H9 (cell line): ENCODE measurements around the gene GPC6. TPM values are rescaled to one million over a fixed set of nuclear protein-coding genes. Genes with fewer than 3 reads are reported as not detected.

ENCODE experiments used
- DNase-seq: peaks from one replicate; pipeline ENCODE4 v3.0.0-alpha.2; 2017
- H2AFZ ChIP-seq: one replicate; pipeline ENCODE4 v1.6.1; 2013; ENCODE audit warnings: mild to moderate bottlenecking, low read length, control low read depth, moderate library complexity
- H2AK5ac ChIP-seq: 2 replicates; pipeline ENCODE4 v1.6.1; 2013; ENCODE audit warnings: low read length, control low read depth, mixed read lengths; ENCODE audit not compliant: insufficient read length
- H2BK120ac ChIP-seq: one replicate; pipeline ENCODE4 v1.6.1; 2013; ENCODE audit warnings: low read depth, mild to moderate bottlenecking, low read length, control low read depth, inconsistent platforms; ENCODE audit not compliant: poor library complexity, severe bottlenecking
- H2BK12ac ChIP-seq: 2 replicates; pipeline ENCODE4 v1.6.1; 2013; ENCODE audit warnings: low read length, control low read depth, mixed read lengths, low read depth; ENCODE audit not compliant: insufficient read length
- H2BK15ac ChIP-seq: 2 replicates; pipeline ENCODE4 v1.6.1; 2013; ENCODE audit warnings: low read depth, low read length, control low read depth
- H2BK20ac ChIP-seq: one replicate; pipeline ENCODE4 v1.6.1; 2013; ENCODE audit warnings: low read depth, mild to moderate bottlenecking, low read length, control low read depth, inconsistent platforms; ENCODE audit not compliant: poor library complexity, severe bottlenecking
- H2BK5ac ChIP-seq: 2 replicates; pipeline ENCODE4 v1.6.1; 2013; ENCODE audit warnings: low read length, control low read depth, mixed read lengths; ENCODE audit not compliant: insufficient read length
- H3K14ac ChIP-seq: 2 replicates; pipeline ENCODE4 v1.6.1; 2013; ENCODE audit warnings: low read length, control low read depth; ENCODE audit not compliant: insufficient read depth
- H3K18ac ChIP-seq: 2 replicates; pipeline ENCODE4 v1.6.1; 2013; ENCODE audit warnings: low read depth, mild to moderate bottlenecking, mixed read lengths, low read length, control low read depth; ENCODE audit not compliant: insufficient read length
- H3K23ac ChIP-seq: 2 replicates; pipeline ENCODE4 v1.6.1; 2013; ENCODE audit warnings: low read length, control low read depth, mixed read lengths, low read depth; ENCODE audit not compliant: insufficient read length
- H3K23me2 ChIP-seq: 2 replicates; pipeline ENCODE4 v1.6.1; 2013; ENCODE audit warnings: low read depth, mild to moderate bottlenecking, mixed read lengths, low read length, control low read depth; ENCODE audit not compliant: insufficient read length, poor library complexity, severe bottlenecking
- H3K27ac ChIP-seq: 2 replicates; pipeline ENCODE4 v1.5.1; 2013; ENCODE audit warnings: low read length, control low read depth, mixed read lengths, low read depth; ENCODE audit not compliant: insufficient read length
- H3K27me3 ChIP-seq: 2 replicates; pipeline ENCODE4 v1.6.1; 2013; ENCODE audit warnings: low read length, control low read depth, inconsistent platforms; ENCODE audit not compliant: insufficient read depth
- H3K4ac ChIP-seq: 2 replicates; pipeline ENCODE4 v1.6.1; 2013; ENCODE audit warnings: low read depth, mild to moderate bottlenecking, control low read depth, inconsistent platforms, low read length, moderate library complexity
- H3K4me1 ChIP-seq: 2 replicates; pipeline ENCODE4 v1.6.1; 2013; ENCODE audit warnings: low read length, control low read depth, inconsistent platforms; ENCODE audit not compliant: insufficient read depth
- H3K4me2 ChIP-seq: 2 replicates; pipeline ENCODE4 v1.6.1; 2013; ENCODE audit warnings: low read length, control low read depth, mixed read lengths; ENCODE audit not compliant: insufficient read length, insufficient read depth
- H3K56ac ChIP-seq: 2 replicates; pipeline ENCODE4 v1.6.1; 2013; ENCODE audit warnings: low read depth, mild to moderate bottlenecking, mixed read lengths, low read length, control low read depth; ENCODE audit not compliant: insufficient read length
- H3K79me1 ChIP-seq: 2 replicates; pipeline ENCODE4 v1.6.1; 2013; ENCODE audit warnings: low read depth, mild to moderate bottlenecking, moderate library complexity, low read length, control low read depth, inconsistent platforms; ENCODE audit not compliant: insufficient read depth, poor library complexity, severe bottlenecking
- H3K79me2 ChIP-seq: 2 replicates; pipeline ENCODE4 v1.6.1; 2013; ENCODE audit warnings: low read length, control low read depth, inconsistent platforms; ENCODE audit not compliant: insufficient read depth
- H3K9ac ChIP-seq: 2 replicates; pipeline ENCODE4 v1.6.1; 2013; ENCODE audit warnings: low read length, control low read depth, mixed read lengths; ENCODE audit not compliant: insufficient read length; ENCODE audit errors: extremely low read depth
- H3K9me3 ChIP-seq: one replicate; pipeline ENCODE4 v1.6.1; 2013; ENCODE audit warnings: low read depth, low read length, inconsistent platforms; ENCODE audit not compliant: control insufficient read depth
- H3T11ph ChIP-seq: one replicate; pipeline ENCODE4 v1.6.1; 2013; ENCODE audit warnings: mild to moderate bottlenecking, low read length, control low read depth, inconsistent platforms
- H4K20me1 ChIP-seq: one replicate; pipeline ENCODE4 v1.6.1; 2013; ENCODE audit not compliant: control insufficient read depth, insufficient read length, insufficient read depth
- H4K5ac ChIP-seq: 2 replicates; pipeline ENCODE4 v1.6.1; 2013; ENCODE audit warnings: low read depth, mild to moderate bottlenecking, mixed read lengths, low read length, control low read depth; ENCODE audit not compliant: insufficient read length
- H4K8ac ChIP-seq: replicated peaks from 2 replicates; pipeline ENCODE4 v1.6.1; 2013; ENCODE audit warnings: low read length, control low read depth, mixed read lengths, low read depth; ENCODE audit not compliant: insufficient read length
- H4K91ac ChIP-seq: 2 replicates; pipeline ENCODE4 v1.6.1; 2013; ENCODE audit warnings: low read depth, mild to moderate bottlenecking, moderate library complexity, mixed read lengths, low read length, control low read depth; ENCODE audit not compliant: insufficient read length
- H3K27ac Mint-ChIP-seq, 3 experiments: 2 replicates in 2 of 3; 3 replicates in 1 of 3; pipeline ENCODE4 v1.8.0; 2020 to 2021; ENCODE audit warnings: mixed read lengths in 3 of 3, mild to moderate bottlenecking in 1 of 3, moderate library complexity in 1 of 3
- H3K27me3 Mint-ChIP-seq: 2 replicates; pipeline ENCODE4 v1.8.0; 2021; ENCODE audit warnings: low read depth, mild to moderate bottlenecking, moderate library complexity, mixed read lengths
- H3K36me3 Mint-ChIP-seq, 3 experiments: 2 replicates in 2 of 3; 3 replicates in 1 of 3; pipeline ENCODE4 v1.8.0; 2020 to 2021; ENCODE audit warnings: low read depth in 3 of 3, mixed read lengths in 3 of 3; ENCODE audit not compliant: insufficient read depth in 1 of 3
- H3K4me1 Mint-ChIP-seq, 2 experiments: 2 replicates each; pipeline ENCODE4 v1.8.0; 2020; ENCODE audit warnings: mixed read lengths in 2 of 2
- H3K4me3 Mint-ChIP-seq, 2 experiments: 2 replicates in 1 of 2; 3 replicates in 1 of 2; pipeline ENCODE4 v1.8.0; 2020 to 2021; ENCODE audit warnings: mild to moderate bottlenecking in 2 of 2, mixed read lengths in 2 of 2, moderate library complexity in 1 of 2
- H3K9me3 Mint-ChIP-seq, 2 experiments: 2 replicates in 1 of 2; 3 replicates in 1 of 2; pipeline ENCODE4 v1.8.0; 2020; ENCODE audit warnings: mild to moderate bottlenecking in 2 of 2, mixed read lengths in 2 of 2, moderate library complexity in 1 of 2
- CTCF ChIP-seq: fragments of 200-600 bp; sonication (generic); conservative IDR thresholded peaks from 3 replicates; pipeline ENCODE4 v1.8.0; 2021; ENCODE audit warnings: antibody characterized with exemption, mild to moderate bottlenecking
- WGBS: extraction: QIAGEN DNeasy Blood & Tissue Kit; methylation state at CpG from one replicate; pipeline ENCODE4 v1.1.7; 2013; ENCODE audit warnings: missing lambda C conversion rate, low lambda C conversion rate, mixed read lengths; ENCODE audit not compliant: insufficient read length; ENCODE audit errors: extremely low coverage; 5-methylcytosine and 5-hydroxymethylcytosine counted together
- total RNA-seq: library from RNA; stranded (reverse); gene quantifications from 2 replicates; pipeline ENCODE4 v1.2.1, GENCODE V29; 2021

The GPC6 gene
- total RNA-seq, 1 experiment from 2014 or later, result 15.6 TPM

GRCh38 chr13:93784191-93784590, 557.6 kb downstream of the GPC6 start:
- Histone ChIP-seq H3K9me3 (no peaks in the 10 kb centered on the region), H2AFZ (no peak overlapping the region), H3K27me3 (no peaks in the 10 kb centered on the region), H2BK20ac (no peak overlapping the region), H2BK12ac (no peak overlapping the region), H2BK15ac (no peak overlapping the region), H3K27ac (no peak overlapping the region), H3K18ac (no peak overlapping the region), H4K91ac (no peak overlapping the region), H4K20me1 (no peaks in the 10 kb centered on the region), H2BK5ac (no peak overlapping the region), H3K79me2 (no peaks in the 10 kb centered on the region), H4K5ac (no peak overlapping the region), H3K14ac (no peak overlapping the region), H3K23ac (no peak overlapping the region), H3K79me1 (no peaks in the 10 kb centered on the region), H2BK120ac (no peak overlapping the region), H3K9ac (no peak overlapping the region), H2AK5ac (no peak overlapping the region), H3K23me2 (no peaks in the 10 kb centered on the region), H3K4me1 (no peaks in the 10 kb centered on the region), H3K4me2 (no peak overlapping the region), H3K56ac (no peak overlapping the region), H3T11ph (no peak overlapping the region), H4K8ac (no peak overlapping the region), H3K4ac (no peak overlapping the region)
- Mint-ChIP-seq H3K36me3 (no peaks in the 10 kb centered on the region), H3K27ac (no peak overlapping the region), H3K27me3 (no peaks in the 10 kb centered on the region), H3K4me1 (no peaks in the 10 kb centered on the region), H3K9me3 (peaks cover 0 to 3% of the 10 kb centered on the region in 2 experiments; a peak in 2 of 5 replicates), H3K4me3 (no peak overlapping the region)
- no peak for TF ChIP-seq CTCF
- no CpG with 5 or more reads among the region's 1 CpG for WGBS
- DNase-seq, result no peak
